Prostate gland (tissue), 2 donors: ENCODE results near the gene BTBD18. TPM values are rescaled to one million over a fixed set of nuclear protein-coding genes. Genes with fewer than 3 reads are reported as not detected.
A peak's percentile ranks its signal among the peaks of the same experiment; 100 is the strongest.

Source experiments
- DNase-seq: peaks from one replicate; pipeline ENCODE4 v3.0.0-alpha.2; 2019; ENCODE audit warnings: low spot score
- H3K27ac ChIP-seq, 2 donors: fragments of 200-600 bp; sonication (generic); 2 replicates each; pipeline ENCODE4 v1.5.1; 2017 to 2019
- H3K27me3 ChIP-seq: fragments of 200-600 bp; sonication (generic); replicated peaks from 2 replicates; pipeline ENCODE4 v1.5.1; 2019; ENCODE audit not compliant: insufficient read depth
- H3K36me3 ChIP-seq, 2 donors: fragments of 200-600 bp; sonication (generic); 1 replicate in 1 of 2; 2 replicates in 1 of 2; pipeline versions ENCODE4 v1.5.1 to v1.8.1; 2017 to 2019
- H3K4me1 ChIP-seq: fragments of 200-600 bp; sonication (generic); replicated peaks from 2 replicates; pipeline ENCODE4 v1.5.1; 2019
- H3K4me3 ChIP-seq, 2 donors: fragments of 200-600 bp; sonication (generic); 2 replicates each; pipeline ENCODE4 v1.5.1; 2017 to 2019
- H3K9me3 ChIP-seq: fragments of 200-600 bp; sonication (generic); 2 replicates; pipeline ENCODE4 v1.5.1; 2017
- POLR2A ChIP-seq: fragments of 450-650 bp; IDR thresholded peaks from one replicate; pipeline ENCODE4 v1.6.1; 2016; ENCODE audit warnings: antibody characterized with exemption, mild to moderate bottlenecking
- POLR2AphosphoS5 ChIP-seq: sonication (generic); formaldehyde crosslinking; IDR thresholded peaks from one replicate; pipeline ENCODE4 v1.6.1; 2017; ENCODE audit warnings: antibody characterized with exemption
- WGBS: methylation state at CpG from one replicate; pipeline ENCODE4 v1.1.5; 2018; 5-methylcytosine and 5-hydroxymethylcytosine counted together
- intact Hi-C: fragments of 100-400 bp; cut with DNase I; formaldehyde crosslinking; loops from one replicate; pipeline ENCODE4 v1.14.2; 2022
- total RNA-seq, 2 donors: library from RNA; depleted of rRNA; stranded (reverse); fragments of >200 nt; gene quantifications; one replicate each; pipeline ENCODE4 v1.1.0, GENCODE V29; 2016
- TF ChIP-seq, protein P1 (sequence below), 4 experiments: fragments of 200-600 bp in 2 of 4; fragments of 450-650 bp in 2 of 4; sonication (generic) in 2 of 4; IDR thresholded peaks; 1 replicate in 3 of 4; 2 replicates in 1 of 4; pipeline ENCODE4 v1.5.1; 2016 to 2019; ENCODE audit warnings: antibody characterized with exemption in 4 of 4, mild to moderate bottlenecking in 2 of 4, moderate library complexity in 2 of 4

BTBD18 gene
- total RNA-seq, 2 donors from 2014 or later, result 1.0 TPM; not detected in 1

DNA sequence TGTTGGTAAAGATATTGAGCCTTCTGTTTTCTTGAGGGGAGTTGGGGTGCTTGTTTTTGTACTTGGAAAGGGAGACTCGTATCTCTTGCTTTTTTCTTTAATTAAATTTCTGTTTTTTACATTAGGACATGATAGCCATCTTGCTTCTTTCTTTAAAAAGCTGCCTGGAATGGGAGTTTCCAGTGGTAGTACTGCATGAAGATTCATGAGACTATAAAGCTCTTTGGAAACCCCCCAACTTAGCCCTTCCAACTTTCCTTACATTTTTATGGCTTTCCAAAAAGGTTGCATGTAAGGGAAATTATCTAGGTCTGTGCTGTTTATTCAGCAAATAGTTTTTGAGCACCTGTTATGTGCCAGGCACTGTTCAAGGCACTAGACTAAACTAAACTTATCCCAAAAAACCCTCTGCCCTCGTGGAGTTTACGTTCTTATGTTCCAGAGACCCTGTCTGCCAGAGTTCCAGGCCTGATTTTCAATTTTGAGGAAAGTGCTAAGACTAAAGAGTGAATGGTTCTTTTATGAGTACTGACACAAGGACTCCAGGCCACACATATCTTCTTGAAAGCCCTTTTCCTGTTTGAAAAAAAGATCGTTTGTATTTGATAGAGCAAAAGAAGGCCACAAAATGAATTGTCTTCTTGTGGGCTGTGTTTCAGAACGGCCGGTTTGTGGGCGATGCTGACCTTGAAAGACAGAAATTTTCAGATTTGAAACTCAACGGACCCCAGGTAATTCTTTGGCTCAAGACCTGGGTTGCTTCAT lies 41.9 kb upstream of the BTBD18 start:
- intact Hi-C loops, result no loop called here
- Histone ChIP-seq H3K27me3 (no peaks in the 10 kb centered on the region), H3K9me3 (no peaks in the 10 kb centered on the region), H3K4me1 (peaks cover 20% of the 10 kb centered on the region), H3K36me3 (peaks cover 2 to 5% of the 10 kb centered on the region in 2 donors), H3K4me3 (no peak overlapping the region), H3K27ac (peak overlapping the region in 1 of 2 donors; percentile 66)
- no peak for DNase-seq
- WGBS, result 56% methylated on average over 8 of the region's 8 CpGs
- no peak for TF ChIP-seq POLR2A
- no peak for TF ChIP-seq POLR2AphosphoS5
- TF ChIP-seq, protein P1, sequence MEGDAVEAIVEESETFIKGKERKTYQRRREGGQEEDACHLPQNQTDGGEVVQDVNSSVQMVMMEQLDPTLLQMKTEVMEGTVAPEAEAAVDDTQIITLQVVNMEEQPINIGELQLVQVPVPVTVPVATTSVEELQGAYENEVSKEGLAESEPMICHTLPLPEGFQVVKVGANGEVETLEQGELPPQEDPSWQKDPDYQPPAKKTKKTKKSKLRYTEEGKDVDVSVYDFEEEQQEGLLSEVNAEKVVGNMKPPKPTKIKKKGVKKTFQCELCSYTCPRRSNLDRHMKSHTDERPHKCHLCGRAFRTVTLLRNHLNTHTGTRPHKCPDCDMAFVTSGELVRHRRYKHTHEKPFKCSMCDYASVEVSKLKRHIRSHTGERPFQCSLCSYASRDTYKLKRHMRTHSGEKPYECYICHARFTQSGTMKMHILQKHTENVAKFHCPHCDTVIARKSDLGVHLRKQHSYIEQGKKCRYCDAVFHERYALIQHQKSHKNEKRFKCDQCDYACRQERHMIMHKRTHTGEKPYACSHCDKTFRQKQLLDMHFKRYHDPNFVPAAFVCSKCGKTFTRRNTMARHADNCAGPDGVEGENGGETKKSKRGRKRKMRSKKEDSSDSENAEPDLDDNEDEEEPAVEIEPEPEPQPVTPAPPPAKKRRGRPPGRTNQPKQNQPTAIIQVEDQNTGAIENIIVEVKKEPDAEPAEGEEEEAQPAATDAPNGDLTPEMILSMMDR (IDR thresholded peaks at IDR 0.05), result no peak

DNA sequence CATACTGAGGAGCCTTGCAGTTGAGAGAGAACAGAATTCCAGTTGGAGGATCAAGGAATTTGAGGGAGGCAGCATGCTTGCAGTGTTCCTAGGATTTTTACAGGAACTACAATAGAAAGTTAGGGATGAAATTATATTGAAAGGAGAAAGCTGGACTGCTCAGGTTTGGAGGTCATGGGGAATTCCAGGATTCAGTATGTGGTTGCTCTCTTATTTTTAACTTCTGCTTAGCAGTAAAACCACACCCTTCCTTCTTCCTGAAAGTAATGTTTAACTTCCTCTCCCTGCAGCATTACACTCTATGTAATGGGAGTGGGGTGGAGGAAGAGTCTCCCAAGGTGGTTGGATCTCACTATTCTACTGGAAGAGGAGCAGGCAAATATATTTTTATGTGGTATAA lies 41.3 kb upstream of the BTBD18 start:
- H3K4me3 ChIP-seq, result no peak overlapping the region
- TF ChIP-seq, protein P1 (IDR thresholded peaks at IDR 0.05), result no peak
- TF ChIP-seq POLR2AphosphoS5 (no peak), POLR2A (no peak)
- H3K27ac ChIP-seq, result peak overlapping the region; percentile 38 to 66
- intact Hi-C loops, result no loop called here
- DNase-seq, result no peak
- peaks cover 2 to 5% of the 10 kb centered on the region in 2 donors for H3K36me3 ChIP-seq
- no peaks in the 10 kb centered on the region for H3K27me3 ChIP-seq
- no peaks in the 10 kb centered on the region for H3K9me3 ChIP-seq
- peaks cover 25% of the 10 kb centered on the region for H3K4me1 ChIP-seq

DNA sequence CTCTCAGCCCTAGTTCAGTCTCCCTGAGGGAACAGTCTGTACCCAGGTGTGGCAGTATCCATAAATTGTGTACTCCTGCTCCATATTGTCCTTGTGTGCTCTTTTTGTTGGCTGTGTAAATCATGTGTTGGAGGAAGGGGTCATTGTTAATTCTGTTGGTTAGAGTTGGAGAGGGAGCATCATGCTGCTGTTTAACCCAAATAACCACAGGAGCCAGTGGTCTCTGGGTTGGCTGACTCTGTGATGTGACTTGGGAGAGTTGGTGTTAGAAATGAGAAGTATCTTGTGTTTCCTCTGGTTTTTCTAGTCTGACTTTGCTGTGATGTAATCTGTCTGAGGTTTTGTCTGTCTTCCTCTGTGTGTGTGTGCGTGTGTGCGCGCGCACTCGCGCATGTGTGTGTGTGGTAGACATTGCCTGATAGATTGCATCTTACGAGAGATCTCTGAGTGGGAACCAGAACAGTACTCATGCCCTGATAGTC lies 40.5 kb upstream of the BTBD18 start:
- Histone ChIP-seq H3K27me3 (no peaks in the 10 kb centered on the region), H3K4me1 (peaks cover 25% of the 10 kb centered on the region), H3K27ac (peak overlapping the region; percentile 38 to 66), H3K4me3 (no peak overlapping the region), H3K9me3 (no peaks in the 10 kb centered on the region), H3K36me3 (peaks cover 2 to 5% of the 10 kb centered on the region in 2 donors)
- intact Hi-C loops, result no loop called here
- peak; percentile 39 for DNase-seq
- TF ChIP-seq POLR2A (no peak), POLR2AphosphoS5 (peak; percentile 40)
- TF ChIP-seq, protein P1 (IDR thresholded peaks at IDR 0.05), result no peak
- WGBS, result 72% methylated on average over 7 of the region's 7 CpGs

DNA sequence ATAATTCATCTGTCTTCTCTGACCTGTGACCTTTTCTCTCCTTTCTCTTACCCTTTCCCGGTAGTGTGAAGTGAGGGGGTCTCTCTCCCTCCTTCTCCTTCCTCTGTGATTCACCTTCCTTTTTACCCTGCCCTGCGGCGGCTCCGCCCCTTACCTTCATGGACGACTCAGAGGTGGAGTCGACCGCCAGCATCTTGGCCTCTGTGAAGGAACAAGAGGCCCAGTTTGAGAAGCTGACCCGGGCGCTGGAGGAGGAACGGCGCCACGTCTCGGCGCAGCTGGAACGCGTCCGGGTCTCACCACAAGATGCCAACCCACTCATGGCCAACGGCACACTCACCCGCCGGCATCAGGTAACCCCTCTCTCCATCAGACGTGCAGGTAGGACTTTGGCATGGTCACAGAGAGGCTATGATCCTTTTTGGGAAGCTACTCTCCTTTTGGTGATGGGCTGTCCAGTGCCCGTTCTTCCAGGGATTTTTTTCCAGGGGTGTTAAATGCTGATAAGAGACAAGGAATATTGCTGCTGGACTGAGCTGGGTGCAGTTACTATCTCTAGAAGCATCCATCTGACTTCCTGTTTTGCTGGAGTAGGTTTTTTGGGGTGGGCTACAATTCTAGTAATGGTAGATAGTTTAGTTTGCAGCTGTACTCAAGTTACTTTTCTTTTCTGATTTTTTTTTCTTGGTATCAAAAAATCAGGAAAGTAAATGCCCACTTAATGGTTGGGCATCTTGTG lies 39.9 kb upstream of the BTBD18 start:
- Histone ChIP-seq H3K4me3 (no peak overlapping the region), H3K9me3 (no peaks in the 10 kb centered on the region), H3K27ac (peak overlapping the region; percentile 38 to 66), H3K4me1 (peaks cover 31% of the 10 kb centered on the region), H3K36me3 (peaks cover 0 to under 1% of the 10 kb centered on the region in 2 donors), H3K27me3 (no peaks in the 10 kb centered on the region)
- TF ChIP-seq, protein P1 (IDR thresholded peaks at IDR 0.05), result no peak
- no peak for TF ChIP-seq POLR2A
- no peak for TF ChIP-seq POLR2AphosphoS5
- WGBS, result 87% methylated on average over 22 of the region's 22 CpGs
- no peak for DNase-seq
- intact Hi-C loops, result no loop called here
